Activated CD4-positive, alpha-beta T cell treated with anti-CD3 and anti-CD28 coated beads, Interleukin-10, Interleukin-2, amounts not matched to agents 100 ng/mL and 50 ng/mL, durations not matched to agents 16 hours and 8 hours (primary cell): ENCODE data around the gene OR14I1.

Source experiments
- DNase-seq: peaks from one replicate; pipeline ENCODE4 v3.0.0-alpha.2; 2020

Gene OR14I1

DNA sequence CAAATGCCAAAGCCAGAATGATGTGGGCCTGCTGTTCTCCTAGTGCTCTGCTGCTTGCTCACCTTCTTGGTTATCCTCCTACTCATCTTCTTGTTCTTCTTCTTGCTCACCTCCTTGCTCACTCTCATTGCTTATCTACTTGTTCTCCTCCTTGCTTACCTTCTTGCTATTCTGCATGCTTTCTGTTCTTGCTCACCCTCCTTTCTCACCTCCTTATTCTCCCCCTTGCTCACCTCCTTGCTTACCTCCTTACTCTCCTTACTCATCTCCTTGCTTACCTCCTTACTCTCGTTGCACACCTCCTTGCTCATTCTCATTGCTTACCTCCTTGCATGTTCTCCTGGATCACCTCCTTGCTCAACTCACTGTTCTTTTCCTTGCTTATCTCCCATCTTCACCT, at the start of gene OR14I1:
Gene OR14I1 (minus strand): TSS at position 53 of the 400 bp plus-strand sequence.
- DNase-seq: no peak

DNA sequence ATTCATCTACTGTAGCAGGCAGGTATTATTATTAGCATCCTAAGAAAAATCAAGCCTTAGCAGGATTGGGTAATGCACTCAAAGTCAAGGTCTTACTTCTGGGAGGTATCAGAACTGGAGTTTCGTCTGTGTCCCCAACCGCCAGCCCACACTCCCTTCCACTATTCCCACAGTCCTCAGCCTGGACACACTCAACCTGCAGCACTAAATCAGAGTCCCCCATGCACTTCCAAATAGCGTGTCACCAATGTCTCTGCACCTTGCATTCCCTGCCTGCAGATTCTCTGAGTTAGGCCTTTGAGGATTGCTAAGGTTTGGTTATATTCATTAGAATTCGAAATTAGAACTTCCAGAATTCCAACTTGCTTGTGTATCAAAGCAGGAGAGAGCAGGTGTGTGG, 49.1 kb upstream of the OR14I1 start:
- DNase-seq: no peak

DNA sequence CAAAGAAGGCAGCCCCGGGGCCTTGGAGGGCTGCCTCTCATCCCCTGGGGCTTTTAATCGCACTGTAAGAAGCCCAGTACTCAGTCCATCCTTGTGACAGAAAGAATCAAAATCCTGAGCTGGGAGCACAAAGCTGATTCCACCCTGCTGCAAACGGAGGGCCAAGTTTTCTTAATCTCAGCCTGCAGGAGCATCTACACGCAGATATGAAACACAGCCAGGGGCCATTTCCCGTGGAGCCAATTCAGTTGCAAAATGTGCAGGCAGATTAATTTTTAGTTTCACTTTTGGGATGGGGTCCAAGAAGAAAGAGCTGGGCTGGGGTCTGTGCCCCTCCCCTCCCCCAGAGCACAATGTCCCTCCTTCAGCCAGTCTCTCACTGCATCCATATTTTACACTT, 48.6 kb upstream of the OR14I1 start:
- DNase-seq: no peak

DNA sequence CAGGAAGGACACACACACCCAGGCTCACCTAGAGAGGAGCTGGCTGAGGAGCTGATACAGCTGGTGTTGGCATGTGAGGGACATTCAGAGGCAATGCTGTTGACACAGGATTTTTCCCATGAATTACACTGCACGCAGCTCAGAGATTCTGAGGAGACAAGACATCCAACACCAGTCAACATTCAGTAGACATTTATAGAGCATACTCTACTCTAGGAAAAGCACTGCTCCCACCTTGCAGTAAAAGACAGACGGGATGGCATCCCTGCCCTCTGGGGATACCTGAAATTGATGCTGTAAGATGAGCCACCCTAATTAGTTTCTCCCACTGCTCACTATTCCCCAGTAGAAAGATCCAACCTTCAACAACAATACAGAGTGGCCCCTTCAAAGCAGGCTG, 47.9 kb upstream of the OR14I1 start:
- DNase-seq: no peak

- DNase-seq: no peak
Observed at GRCh38 chr1:248748211-248748610, 45.6 kb upstream of the OR14I1 start.

- no peak for DNase-seq
Observed at GRCh38 chr1:248740876-248741275, 38.3 kb upstream of the OR14I1 start.

- no peak for DNase-seq
Observed at GRCh38 chr1:248739572-248740205, 37.1 kb upstream of the OR14I1 start.

DNA sequence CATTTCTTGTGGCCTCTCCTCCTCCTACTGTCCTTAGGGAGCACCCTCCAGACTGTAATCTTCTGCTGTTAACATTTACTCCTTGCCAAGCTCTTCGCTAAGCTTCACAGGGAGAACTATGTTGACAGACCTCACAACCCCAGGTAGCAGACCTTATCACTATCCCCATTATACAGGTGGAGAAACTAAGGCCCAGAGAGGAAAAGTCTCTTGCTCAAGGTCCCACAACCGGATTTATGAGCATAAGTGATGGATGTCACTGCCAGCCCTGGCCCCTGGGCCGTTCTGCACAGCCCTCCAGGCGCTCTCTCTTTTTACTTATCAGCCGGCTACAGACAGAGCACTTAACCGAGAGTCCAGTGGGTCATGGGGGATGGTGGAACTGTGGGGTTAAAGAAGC, 34.9 kb upstream of the OR14I1 start:
- DNase-seq: no peak

- DNase-seq: no peak
Observed at GRCh38 chr1:248736977-248737376, 34.4 kb upstream of the OR14I1 start.

DNA sequence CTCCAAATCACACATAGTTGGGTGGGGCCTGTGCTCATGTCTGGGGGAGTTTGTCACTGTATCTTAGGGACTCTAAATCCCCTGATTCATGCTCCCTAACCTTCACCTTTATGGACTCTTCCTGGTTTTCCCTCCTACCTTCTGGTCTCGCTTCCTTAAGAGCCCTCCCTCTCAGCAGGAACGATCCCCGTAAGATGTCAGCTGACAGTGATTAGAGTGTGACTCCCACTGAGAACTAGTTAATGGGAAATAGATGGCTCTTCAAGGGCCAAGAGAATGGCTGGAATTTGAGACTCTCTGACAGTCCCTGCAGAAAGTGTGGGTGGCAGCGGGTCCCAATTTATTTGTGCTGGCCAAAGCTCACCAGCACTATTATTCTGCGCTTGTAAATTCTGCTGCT, 31.0 kb upstream of the OR14I1 start:
- DNase-seq: no peak

- no peak for DNase-seq
Observed at GRCh38 chr1:248730507-248731335, 28.2 kb upstream of the OR14I1 start.

GRCh38 chr1:248714248-248714647, 11.7 kb upstream of the OR14I1 start:
- DNase-seq: no peak

GRCh38 chr1:248710305-248710900, 7.8 kb upstream of the OR14I1 start:
- no peak for DNase-seq

DNA sequence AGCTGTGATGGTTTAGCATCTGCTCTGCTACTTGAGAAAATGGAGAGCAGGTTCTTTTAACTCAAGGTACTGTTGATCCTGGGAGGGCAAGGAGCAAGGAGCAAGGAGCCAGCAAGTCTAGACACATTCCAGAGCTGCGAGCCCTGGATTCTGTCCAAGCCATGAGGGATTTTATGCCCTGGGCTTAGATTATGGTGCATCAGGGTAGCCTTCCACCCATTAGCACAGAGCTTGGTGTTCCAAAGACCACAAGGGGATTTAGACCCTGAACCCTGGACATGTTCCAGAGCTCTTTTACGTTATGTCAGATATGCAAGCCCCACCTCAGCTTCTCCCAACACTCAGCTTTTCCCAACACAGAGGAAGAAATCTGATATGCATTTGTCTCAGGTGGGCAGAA, 2.0 kb upstream of the OR14I1 start:
- DNase-seq: no peak

GRCh38 chr1:248703674-248704073, 1.1 kb upstream of the OR14I1 start:
- DNase-seq: no peak

- DNase-seq: no peak
Observed at GRCh38 chr1:248699099-248699498, 3.5 kb downstream of the OR14I1 start.

GRCh38 chr1:248697907-248698306, 4.7 kb downstream of the OR14I1 start:
- no peak for DNase-seq

GRCh38 chr1:248696774-248697173, 5.8 kb downstream of the OR14I1 start:
- DNase-seq: no peak

GRCh38 chr1:248696261-248696660, 6.3 kb downstream of the OR14I1 start:
- peak; percentile 18 for DNase-seq

DNA sequence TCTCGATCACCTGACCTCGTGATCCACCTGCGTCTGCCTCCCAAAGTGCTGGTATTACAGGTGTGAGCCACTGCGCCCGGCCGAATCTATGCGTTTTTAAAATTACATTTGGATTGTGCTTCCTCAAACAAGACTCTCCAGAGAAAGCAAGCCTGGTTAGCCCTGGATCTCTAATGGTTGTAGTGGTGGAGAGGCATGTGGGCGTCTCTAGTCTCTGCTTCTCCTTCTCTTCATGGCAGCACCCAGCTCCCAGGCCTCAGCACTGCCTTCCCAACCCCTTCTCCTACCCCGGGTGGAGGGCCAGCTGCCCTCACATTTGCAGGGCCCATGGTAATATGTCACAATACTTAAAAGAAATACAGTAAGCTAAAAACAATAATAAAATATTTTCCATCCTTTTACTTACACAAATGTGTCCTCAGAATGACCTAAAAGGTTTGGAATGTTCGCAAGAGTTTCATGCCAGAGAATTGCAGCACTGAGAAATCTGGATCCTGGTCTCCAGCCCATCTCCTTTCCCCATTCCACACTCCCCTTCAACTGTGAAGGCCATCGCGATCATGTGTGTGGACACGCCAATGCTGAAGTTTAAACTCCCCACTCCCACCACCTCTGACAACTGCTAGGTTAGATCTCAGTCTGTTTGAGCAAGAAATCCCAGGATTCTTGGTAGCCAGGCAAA, 7.0 kb downstream of the OR14I1 start:
- no peak for DNase-seq

DNA sequence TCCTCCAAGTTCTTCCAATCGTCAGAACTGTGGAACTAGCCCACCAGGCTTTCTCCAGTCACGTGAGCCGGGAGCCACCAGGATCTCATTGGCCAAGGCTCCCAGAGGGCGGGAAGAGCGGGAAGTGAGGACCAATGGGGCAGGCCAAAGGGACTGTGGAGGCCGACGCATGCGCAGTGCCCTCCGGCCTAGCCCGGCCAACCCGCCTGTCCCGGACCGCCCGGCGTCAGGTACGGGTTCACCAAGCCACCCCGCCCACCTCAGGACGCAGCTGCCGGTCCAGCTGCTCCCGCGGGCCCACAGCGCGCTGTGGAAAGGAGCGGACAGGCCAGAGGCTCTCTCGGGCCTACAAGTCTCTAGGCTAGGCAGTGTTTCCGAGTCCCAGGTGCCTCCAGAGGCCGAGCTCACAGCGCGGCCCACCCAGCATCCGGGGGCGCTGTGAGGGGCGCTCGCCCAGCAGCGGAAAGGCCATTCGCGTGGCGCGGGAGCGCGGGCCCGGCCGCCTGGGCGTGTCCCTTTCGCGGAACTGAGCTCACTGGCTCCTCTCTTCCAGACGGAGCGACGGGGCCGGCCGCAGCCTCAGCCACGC, 10.9 kb downstream of the OR14I1 start:
- no peak for DNase-seq

GRCh38 chr1:248688527-248689298, 13.9 kb downstream of the OR14I1 start:
- no peak for DNase-seq
